Omental fat pad (tissue), 4 donors: Measurements from ENCODE around the gene NAT10. TPM values are rescaled to one million over a fixed set of nuclear protein-coding genes. Genes with fewer than 3 reads are reported as not detected.

Experiments
- ATAC-seq: fragments of 150-250 bp; one replicate; pipeline ENCODE4 v1.9.1; 2016; ENCODE audit warnings: mild to moderate bottlenecking, moderate library complexity; ENCODE audit not compliant: low FRiP score
- DNase-seq: peaks from one replicate; pipeline ENCODE4 v3.0.0-alpha.2; 2019; ENCODE audit warnings: low spot score
- CTCF ChIP-seq, 3 donors: fragments of 450-650 bp; IDR thresholded peaks; one replicate each; pipeline ENCODE4 v1.5.1; 2016 to 2017; ENCODE audit warnings: antibody characterized with exemption in 3 of 3, mild to moderate bottlenecking in 3 of 3, moderate library complexity in 2 of 3
- total RNA-seq, 4 donors: library from RNA; depleted of rRNA; stranded (reverse); fragments of >200 nt; gene quantifications; one replicate each; pipeline ENCODE4 v1.1.0, GENCODE V29; 2016

NAT10 gene
- total RNA-seq, 4 donors from 2014 or later = 26.5 to 52.7 (median 27.7) TPM

- no peak for TF ChIP-seq CTCF (IDR thresholded peaks at IDR 0.05)
- DNase-seq (no peak), ATAC-seq (peak; percentile 19)
Observed at GRCh38 chr11:34105957-34106504, 602 bp downstream of the NAT10 start.

GRCh38 chr11:34111722-34112270 is 6.4 kb downstream of the NAT10 start:
- ATAC-seq = no peak
- TF ChIP-seq CTCF (IDR thresholded peaks at IDR 0.05) = no peak

GRCh38 chr11:34114014-34114413 is 8.6 kb downstream of the NAT10 start:
- ATAC-seq (no peak), DNase-seq (no peak)
- TF ChIP-seq CTCF (IDR thresholded peaks at IDR 0.05) = no peak

More at GRCh38 chr11:34111722-34112270, 6.4 kb downstream of the NAT10 start:
- DNase-seq = no peak

GRCh38 chr11:34114471-34114870 is 9.0 kb downstream of the NAT10 start:
- ATAC-seq (no peak), DNase-seq (no peak)
- TF ChIP-seq CTCF (IDR thresholded peaks at IDR 0.05) = no peak

- ATAC-seq (no peak), DNase-seq (no peak)
- TF ChIP-seq CTCF (IDR thresholded peaks at IDR 0.05) = no peak
Observed at GRCh38 chr11:34120651-34121050, 15.2 kb downstream of the NAT10 start.

GRCh38 chr11:34124885-34125668 is 19.6 kb downstream of the NAT10 start:
- ATAC-seq (no peak), DNase-seq (no peak)
- no peak for TF ChIP-seq CTCF (IDR thresholded peaks at IDR 0.05)
